NCI-H774 (cell line): ENCODE data around the gene LAMA5.

Experiments
- DNase-seq: peaks from one replicate; lab custom pipeline; 2025; lab: John Stamatoyannopoulos, UW

Gene LAMA5

GRCh38 chr20:62300319-62300718, 66.8 kb downstream of the LAMA5 start:
- no peak for DNase-seq

GRCh38 chr20:62299666-62300236, 67.4 kb downstream of the LAMA5 start:
- DNase-seq, result no peak

- no peak for DNase-seq
These were observed 68.4 kb downstream of the LAMA5 start for GRCh38 chr20:62298577-62299249.

- DNase-seq, result no peak
These were observed 69.5 kb downstream of the LAMA5 start for GRCh38 chr20:62297449-62298227.

GRCh38 chr20:62296724-62297448, 70.2 kb downstream of the LAMA5 start:
- no peak for DNase-seq

GRCh38 chr20:62294516-62294915, 72.6 kb downstream of the LAMA5 start:
- DNase-seq, result no peak

- no peak for DNase-seq
These were observed 73.2 kb downstream of the LAMA5 start for GRCh38 chr20:62293946-62294345.

GRCh38 chr20:62293111-62293784, 73.9 kb downstream of the LAMA5 start:
- no peak for DNase-seq

- no peak for DNase-seq
These were observed 75.0 kb downstream of the LAMA5 start for GRCh38 chr20:62292108-62292507.

- no peak for DNase-seq
These were observed 75.7 kb downstream of the LAMA5 start for GRCh38 chr20:62291251-62292066.

- DNase-seq, result no peak
These were observed 77.2 kb downstream of the LAMA5 start for GRCh38 chr20:62289898-62290297.

- no peak for DNase-seq
These were observed 78.0 kb downstream of the LAMA5 start for GRCh38 chr20:62289131-62289530.

- no peak for DNase-seq
These were observed 78.5 kb downstream of the LAMA5 start for GRCh38 chr20:62288535-62289105.

GRCh38 chr20:62287759-62288534, 79.2 kb downstream of the LAMA5 start:
- no peak for DNase-seq

- DNase-seq, result no peak
These were observed 80.0 kb downstream of the LAMA5 start for GRCh38 chr20:62287129-62287528.

GRCh38 chr20:62286493-62287064, 80.5 kb downstream of the LAMA5 start:
- no peak for DNase-seq

GRCh38 chr20:62285722-62286121, 81.4 kb downstream of the LAMA5 start:
- no peak for DNase-seq

- DNase-seq, result no peak
These were observed 82.0 kb downstream of the LAMA5 start for GRCh38 chr20:62285151-62285550.

GRCh38 chr20:62284448-62284847, 82.7 kb downstream of the LAMA5 start:
- no peak for DNase-seq
